HAP-1 (cell line): ENCODE results near the gene IGSF22.

Source experiments
- DNase-seq, 2 experiments: peaks; one replicate each; pipeline ENCODE4 v3.0.0-alpha.2; 2016 to 2020; ENCODE audit warnings: low spot score in 2 of 2
- H3K27me3 ChIP-seq: fragments of 250-450 bp; sonication (Bioruptor Pico); 2 replicates; pipeline ENCODE4 v1.5.1; 2020; ENCODE audit warnings: low read depth, mild to moderate bottlenecking, moderate library complexity
- H3K36me3 ChIP-seq: fragments of 250-450 bp; sonication (Bioruptor Pico); replicated peaks from 2 replicates; pipeline ENCODE4 v1.5.1; 2020; ENCODE audit warnings: mild to moderate bottlenecking
- H3K4me1 ChIP-seq: fragments of 250-450 bp; sonication (Bioruptor Pico); 2 replicates; pipeline ENCODE4 v1.5.1; 2020; ENCODE audit warnings: mild to moderate bottlenecking
- H3K4me3 ChIP-seq: fragments of 250-450 bp; sonication (Bioruptor Pico); 2 replicates; pipeline ENCODE4 v1.5.1; 2020; ENCODE audit warnings: mild to moderate bottlenecking, moderate library complexity
- H3K9me3 ChIP-seq: fragments of 250-450 bp; sonication (Bioruptor Pico); 2 replicates; pipeline ENCODE4 v1.5.1; 2020; ENCODE audit warnings: mild to moderate bottlenecking, moderate library complexity
- in situ Hi-C: fragments of 300-500 bp; cut with MboI; formaldehyde crosslinking; loops from 3 replicates; pipeline ENCODE4 v1.14.3; 2020; ENCODE audit warnings: low sequenced_read_pairs, inconsistent platforms, mixed read lengths

IGSF22 gene

GRCh38 chr11:18720091-18720807 lies 5.7 kb downstream of the IGSF22 start:
- DNase-seq: no peak
- H3K4me1 ChIP-seq: no peaks in the 10 kb centered on the region
- in situ Hi-C loops: no loop called here
- no peaks in the 10 kb centered on the region for H3K27me3 ChIP-seq
- H3K36me3 ChIP-seq: no peaks in the 10 kb centered on the region
- no peaks in the 10 kb centered on the region for H3K9me3 ChIP-seq
- no peak overlapping the region for H3K4me3 ChIP-seq

GRCh38 chr11:18715476-18715875 lies 10.5 kb downstream of the IGSF22 start:
- H3K27me3 ChIP-seq: no peaks in the 10 kb centered on the region
- in situ Hi-C loops: no loop called here

GRCh38 chr11:18714443-18714780 lies 11.6 kb downstream of the IGSF22 start:
- H3K36me3 ChIP-seq: no peaks in the 10 kb centered on the region
- no peak overlapping the region for H3K4me3 ChIP-seq
- no peaks in the 10 kb centered on the region for H3K4me1 ChIP-seq
- H3K27me3 ChIP-seq: peaks cover 3% of the 10 kb centered on the region; the same call in 1 of the 2 replicates
- no peak for DNase-seq
- in situ Hi-C loops: no loop called here
- H3K9me3 ChIP-seq: no peaks in the 10 kb centered on the region

More at GRCh38 chr11:18715476-18715875, 10.5 kb downstream of the IGSF22 start:
- Histone ChIP-seq H3K9me3 (no peaks in the 10 kb centered on the region), H3K4me3 (no peak overlapping the region), H3K4me1 (no peaks in the 10 kb centered on the region), H3K36me3 (no peaks in the 10 kb centered on the region)
- no peak for DNase-seq

GRCh38 chr11:18713646-18714442 lies 12.1 kb downstream of the IGSF22 start:
- Histone ChIP-seq H3K4me1 (no peaks in the 10 kb centered on the region), H3K4me3 (no peak overlapping the region), H3K36me3 (no peaks in the 10 kb centered on the region), H3K27me3 (peaks cover 3% of the 10 kb centered on the region; the same call in 1 of the 2 replicates), H3K9me3 (no peaks in the 10 kb centered on the region)
- in situ Hi-C loops: no loop called here
- no peak for DNase-seq

GRCh38 chr11:18710545-18710944 lies 15.4 kb downstream of the IGSF22 start:
- Histone ChIP-seq H3K4me1 (no peaks in the 10 kb centered on the region), H3K36me3 (no peaks in the 10 kb centered on the region), H3K9me3 (no peaks in the 10 kb centered on the region), H3K27me3 (peaks cover 22% of the 10 kb centered on the region), H3K4me3 (no peak overlapping the region)
- in situ Hi-C loops: no loop called here
- no peak for DNase-seq

GRCh38 chr11:18709414-18709813 lies 16.6 kb downstream of the IGSF22 start:
- H3K4me3 ChIP-seq: no peak overlapping the region
- in situ Hi-C loops: no loop called here
- H3K9me3 ChIP-seq: no peaks in the 10 kb centered on the region
- no peaks in the 10 kb centered on the region for H3K36me3 ChIP-seq
- H3K4me1 ChIP-seq: no peaks in the 10 kb centered on the region
- H3K27me3 ChIP-seq: peaks cover 22% of the 10 kb centered on the region
- DNase-seq: no peak

GRCh38 chr11:18707811-18708340 lies 18.1 kb downstream of the IGSF22 start:
- Histone ChIP-seq H3K9me3 (no peaks in the 10 kb centered on the region), H3K4me1 (no peaks in the 10 kb centered on the region), H3K4me3 (no peak overlapping the region), H3K27me3 (peaks cover 22% of the 10 kb centered on the region), H3K36me3 (no peaks in the 10 kb centered on the region)
- no peak for DNase-seq
- in situ Hi-C loops: no loop called here

GRCh38 chr11:18706330-18707243 lies 19.4 kb downstream of the IGSF22 start:
- no peak overlapping the region for H3K4me3 ChIP-seq
- no peaks in the 10 kb centered on the region for H3K36me3 ChIP-seq
- peaks cover 22% of the 10 kb centered on the region for H3K27me3 ChIP-seq
- DNase-seq: no peak
- in situ Hi-C loops: no loop called here
- no peaks in the 10 kb centered on the region for H3K9me3 ChIP-seq
- H3K4me1 ChIP-seq: no peaks in the 10 kb centered on the region

GRCh38 chr11:18705651-18706281 lies 20.2 kb downstream of the IGSF22 start:
- in situ Hi-C loops: no loop called here
- no peaks in the 10 kb centered on the region for H3K36me3 ChIP-seq
- peaks cover 22% of the 10 kb centered on the region for H3K27me3 ChIP-seq
- H3K4me1 ChIP-seq: no peaks in the 10 kb centered on the region
- H3K4me3 ChIP-seq: no peak overlapping the region
- H3K9me3 ChIP-seq: no peaks in the 10 kb centered on the region
- no peak for DNase-seq

- Histone ChIP-seq H3K4me1 (no peaks in the 10 kb centered on the region), H3K9me3 (no peaks in the 10 kb centered on the region), H3K36me3 (no peaks in the 10 kb centered on the region), H3K4me3 (no peak overlapping the region), H3K27me3 (peaks cover 20% of the 10 kb centered on the region)
- DNase-seq: no peak
- in situ Hi-C loops: no loop called here
These were observed 21.3 kb downstream of the IGSF22 start for GRCh38 chr11:18704698-18705097.

- no peaks in the 10 kb centered on the region for H3K36me3 ChIP-seq
- peaks cover 18% of the 10 kb centered on the region for H3K27me3 ChIP-seq
- in situ Hi-C loops: no loop called here
- H3K9me3 ChIP-seq: no peaks in the 10 kb centered on the region
- no peaks in the 10 kb centered on the region; the same call in 1 of the 2 replicates for H3K4me1 ChIP-seq
- no peak overlapping the region for H3K4me3 ChIP-seq
- no peak for DNase-seq
These were observed 21.8 kb downstream of the IGSF22 start for GRCh38 chr11:18704045-18704645.

- no peak for DNase-seq
- in situ Hi-C loops: no loop called here
- Histone ChIP-seq H3K36me3 (no peaks in the 10 kb centered on the region), H3K4me1 (no peaks in the 10 kb centered on the region; the same call in 1 of the 2 replicates), H3K27me3 (peaks cover 13% of the 10 kb centered on the region), H3K9me3 (no peaks in the 10 kb centered on the region), H3K4me3 (no peak overlapping the region)
These were observed 22.8 kb downstream of the IGSF22 start for GRCh38 chr11:18703001-18703763.
